HEK293 (cell line): ENCODE measurements around the gene MUC4.

Experiments used
- CTCF ChIA-PET: fragments of 350-600 bp; formaldehyde crosslinking; extraction: SDS; loops from one replicate; lab custom pipeline; 2021; ENCODE audit warnings: antibody characterized with exemption; lab: Yijun Ruan, JAX
- POLR2A ChIA-PET: fragments of 300-600 bp; formaldehyde crosslinking; extraction: SDS; loops from one replicate; lab custom pipeline; 2020; ENCODE audit warnings: antibody characterized with exemption, inconsistent platforms; lab: Yijun Ruan, JAX
- H3K27ac ChIP-seq: fragments of 200-500 bp; sonication (Bioruptor generic); 2 replicates; pipeline ENCODE4 v1.5.1; 2014; ENCODE audit warnings: low read depth, low read length, control low read depth, inconsistent platforms; ENCODE audit errors: extremely low read depth
- H3K36me3 ChIP-seq, 2 experiments: fragments of 200-500 bp in 1 of 2; sonication (Bioruptor generic) in 1 of 2; 1 replicate in 1 of 2; 2 replicates in 1 of 2; pipeline ENCODE4 v1.5.1; 2014 to 2017; ENCODE audit warnings: inconsistent platforms in 2 of 2, low read length in 2 of 2; ENCODE audit not compliant: control insufficient read depth in 2 of 2, insufficient read depth in 1 of 2
- H3K4me1 ChIP-seq: fragments of 200-500 bp; sonication (Bioruptor generic); 2 replicates; pipeline ENCODE4 v1.5.1; 2014; ENCODE audit warnings: mild to moderate bottlenecking, low read length, inconsistent platforms; ENCODE audit not compliant: control insufficient read depth, insufficient read depth
- H3K4me3 ChIP-seq: 2 replicates; pipeline ENCODE4 v1.5.1; 2011; ENCODE audit warnings: low read depth, mild to moderate bottlenecking, control low read depth, low read length, moderate library complexity
- H3K9me3 ChIP-seq: fragments of 200-500 bp; sonication (Bioruptor generic); 2 replicates; pipeline ENCODE4 v1.5.1; 2014; ENCODE audit warnings: low read depth, low read length, inconsistent platforms; ENCODE audit not compliant: control insufficient read depth, insufficient read depth
- BCL11A ChIP-seq: fragments of 450-650 bp; formaldehyde crosslinking; IDR thresholded peaks from 2 replicates; pipeline ENCODE4 v1.5.1; 2016; ENCODE audit warnings: low read depth, missing biosample characterization, missing genetic modification characterization
- CTCF ChIP-seq: fragments of 450-650 bp; formaldehyde crosslinking; IDR thresholded peaks from 2 replicates; pipeline ENCODE4 v1.5.1; 2016; ENCODE audit warnings: missing biosample characterization, missing genetic modification characterization
- GLIS1 ChIP-seq: fragments of 450-650 bp; formaldehyde crosslinking; IDR thresholded peaks from 2 replicates; pipeline ENCODE4 v1.5.1; 2016; ENCODE audit warnings: missing biosample characterization, missing genetic modification characterization
- HOXA7 ChIP-seq: sonication (generic); formaldehyde crosslinking; IDR thresholded peaks from 2 replicates; pipeline ENCODE4 v1.8.1; 2022; ENCODE audit warnings: missing genetic modification reagents, borderline replicate concordance
- IKZF3 ChIP-seq: fragments of 450-650 bp; IDR thresholded peaks from 2 replicates; pipeline ENCODE4 v1.5.0; 2018; ENCODE audit warnings: missing biosample characterization, mild to moderate bottlenecking, missing genetic modification characterization, moderate library complexity
- SP2 ChIP-seq: fragments of 450-650 bp; formaldehyde crosslinking; IDR thresholded peaks from 2 replicates; pipeline ENCODE4 v1.5.1; 2016; ENCODE audit warnings: missing biosample characterization, missing genetic modification characterization
- ZBTB1 ChIP-seq: fragments of 450-650 bp; formaldehyde crosslinking; IDR thresholded peaks from 2 replicates; pipeline ENCODE4 v1.5.1; 2016; ENCODE audit warnings: missing biosample characterization, missing genetic modification characterization
- ZBTB17 ChIP-seq: fragments of 450-650 bp; formaldehyde crosslinking; IDR thresholded peaks from 2 replicates; pipeline ENCODE4 v1.5.1; 2016; ENCODE audit warnings: missing biosample characterization, missing genetic modification characterization
- ZBTB26 ChIP-seq: fragments of 450-650 bp; formaldehyde crosslinking; optimal IDR thresholded peaks from 2 replicates; pipeline ENCODE3; 2016; ENCODE audit warnings: missing biosample characterization, mild to moderate bottlenecking, missing genetic modification characterization
- ZNF10 ChIP-seq: fragments of 450-650 bp; formaldehyde crosslinking; IDR thresholded peaks from 2 replicates; pipeline ENCODE4 v1.5.1; 2017; ENCODE audit warnings: missing biosample characterization, missing genetic modification characterization
- ZNF132 ChIP-seq: fragments of 450-650 bp; formaldehyde crosslinking; IDR thresholded peaks from 2 replicates; pipeline ENCODE4 v1.5.1; 2017; ENCODE audit warnings: missing biosample characterization, missing genetic modification characterization, borderline replicate concordance
- ZNF140 ChIP-seq: fragments of 450-650 bp; formaldehyde crosslinking; IDR thresholded peaks from 2 replicates; pipeline ENCODE4 v1.5.1; 2016; ENCODE audit warnings: missing biosample characterization, missing genetic modification characterization
- ZNF155 ChIP-seq: fragments of 450-650 bp; formaldehyde crosslinking; IDR thresholded peaks from 2 replicates; pipeline ENCODE4 v1.5.1; 2016; ENCODE audit warnings: missing biosample characterization, missing genetic modification characterization
- ZNF169 ChIP-seq: fragments of 450-650 bp; formaldehyde crosslinking; IDR thresholded peaks from 2 replicates; pipeline ENCODE4 v1.5.1; 2016; ENCODE audit warnings: missing biosample characterization, missing genetic modification characterization
- ZNF174 ChIP-seq: fragments of 450-650 bp; formaldehyde crosslinking; IDR thresholded peaks from 2 replicates; pipeline ENCODE4 v1.5.0; 2017; ENCODE audit warnings: missing biosample characterization, mild to moderate bottlenecking, missing genetic modification characterization
- ZNF184 ChIP-seq: fragments of 450-650 bp; IDR thresholded peaks from 2 replicates; pipeline ENCODE4 v1.5.1; 2018; ENCODE audit warnings: missing biosample characterization, mild to moderate bottlenecking, missing genetic modification characterization
- ZNF2 ChIP-seq: fragments of 450-650 bp; formaldehyde crosslinking; IDR thresholded peaks from 2 replicates; pipeline ENCODE4 v1.5.1; 2016; ENCODE audit warnings: missing biosample characterization, missing genetic modification characterization
- ZNF416 ChIP-seq: fragments of 450-650 bp; formaldehyde crosslinking; IDR thresholded peaks from 2 replicates; pipeline ENCODE4 v1.5.1; 2016; ENCODE audit warnings: missing biosample characterization, missing genetic modification characterization
- ZNF433 ChIP-seq: fragments of 450-650 bp; formaldehyde crosslinking; IDR thresholded peaks from 2 replicates; pipeline ENCODE4 v1.5.1; 2016; ENCODE audit warnings: missing biosample characterization, missing genetic modification characterization, low read depth
- ZNF514 ChIP-seq: fragments of 450-650 bp; formaldehyde crosslinking; IDR thresholded peaks from 2 replicates; pipeline ENCODE4 v1.5.1; 2016; ENCODE audit warnings: missing biosample characterization, missing genetic modification characterization
- ZNF529 ChIP-seq: fragments of 450-650 bp; formaldehyde crosslinking; IDR thresholded peaks from 2 replicates; pipeline ENCODE4 v1.5.1; 2017; ENCODE audit warnings: missing genetic modification characterization, missing biosample characterization; ENCODE audit not compliant: insufficient replicate concordance
- ZNF555 ChIP-seq: fragments of 450-650 bp; formaldehyde crosslinking; conservative IDR thresholded peaks from 2 replicates; pipeline ENCODE4 v1.5.1; 2017; ENCODE audit warnings: missing biosample characterization, mild to moderate bottlenecking, missing genetic modification characterization, inconsistent platforms
- ZNF585B ChIP-seq: fragments of 450-650 bp; formaldehyde crosslinking; IDR thresholded peaks from 2 replicates; pipeline ENCODE4 v1.5.1; 2016; ENCODE audit warnings: missing biosample characterization, missing genetic modification characterization
- ZNF692 ChIP-seq: fragments of 450-650 bp; formaldehyde crosslinking; IDR thresholded peaks from 2 replicates; pipeline ENCODE4 v1.5.1; 2016; ENCODE audit warnings: missing biosample characterization, missing genetic modification characterization
- ZNF707 ChIP-seq: fragments of 450-650 bp; formaldehyde crosslinking; IDR thresholded peaks from 2 replicates; pipeline ENCODE4 v1.5.1; 2016; ENCODE audit warnings: missing biosample characterization, missing genetic modification characterization
- ZNF768 ChIP-seq: fragments of 450-650 bp; formaldehyde crosslinking; IDR thresholded peaks from 2 replicates; pipeline ENCODE4 v1.5.1; 2018; ENCODE audit warnings: missing biosample characterization, mild to moderate bottlenecking, missing genetic modification characterization
- ZNF830 ChIP-seq: fragments of 450-650 bp; IDR thresholded peaks from 2 replicates; pipeline ENCODE4 v1.5.0; 2018; ENCODE audit warnings: missing biosample characterization, missing genetic modification characterization, low read depth, mild to moderate bottlenecking, moderate library complexity
- ZNF837 ChIP-seq: fragments of 450-650 bp; formaldehyde crosslinking; IDR thresholded peaks from 2 replicates; pipeline ENCODE4 v1.5.1; 2016; ENCODE audit warnings: missing biosample characterization, missing genetic modification characterization
- ZSCAN23 ChIP-seq: fragments of 450-650 bp; formaldehyde crosslinking; IDR thresholded peaks from 2 replicates; pipeline ENCODE4 v1.5.1; 2016; ENCODE audit warnings: missing biosample characterization, missing genetic modification characterization
- TF ChIP-seq, protein P1 (sequence below): fragments of 450-650 bp; formaldehyde crosslinking; IDR thresholded peaks from 2 replicates; pipeline ENCODE4 v1.5.1; 2017; ENCODE audit warnings: missing biosample characterization, missing genetic modification characterization
- TF ChIP-seq, protein P2 (sequence below): fragments of 450-650 bp; formaldehyde crosslinking; IDR thresholded peaks from 2 replicates; pipeline ENCODE4 v1.5.1; 2016; ENCODE audit warnings: missing biosample characterization, missing genetic modification characterization

The MUC4 gene

DNA sequence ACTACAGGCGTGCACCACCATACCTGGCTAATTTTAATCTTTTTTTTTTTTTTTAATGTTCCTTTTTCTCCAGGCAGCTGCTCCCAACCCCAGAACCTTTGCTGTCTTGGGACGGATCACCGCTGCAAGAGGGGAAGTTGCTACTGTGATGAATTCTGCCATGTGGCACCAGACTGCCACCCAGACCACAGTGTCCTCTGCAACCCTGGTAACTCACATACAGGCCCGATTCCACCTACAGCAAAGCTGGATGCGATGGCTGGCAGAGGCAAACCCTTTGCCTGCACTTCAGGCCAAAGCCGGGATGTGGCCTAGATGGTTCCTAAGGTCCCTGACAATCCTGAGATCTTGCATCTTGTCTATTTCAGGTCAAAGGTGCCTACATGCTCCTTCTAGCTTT, 103.7 kb downstream of the MUC4 start (continued):
- no peak for TF ChIP-seq ZNF692
- TF ChIP-seq, all 188 proteins: peak for 0

GRCh38 chr3:195705081-195705991, 106.4 kb downstream of the MUC4 start:
- H3K4me3 ChIP-seq: no peak overlapping the region
- CTCF ChIA-PET: no interaction called here
- POLR2A ChIA-PET: no interaction called here

DNA sequence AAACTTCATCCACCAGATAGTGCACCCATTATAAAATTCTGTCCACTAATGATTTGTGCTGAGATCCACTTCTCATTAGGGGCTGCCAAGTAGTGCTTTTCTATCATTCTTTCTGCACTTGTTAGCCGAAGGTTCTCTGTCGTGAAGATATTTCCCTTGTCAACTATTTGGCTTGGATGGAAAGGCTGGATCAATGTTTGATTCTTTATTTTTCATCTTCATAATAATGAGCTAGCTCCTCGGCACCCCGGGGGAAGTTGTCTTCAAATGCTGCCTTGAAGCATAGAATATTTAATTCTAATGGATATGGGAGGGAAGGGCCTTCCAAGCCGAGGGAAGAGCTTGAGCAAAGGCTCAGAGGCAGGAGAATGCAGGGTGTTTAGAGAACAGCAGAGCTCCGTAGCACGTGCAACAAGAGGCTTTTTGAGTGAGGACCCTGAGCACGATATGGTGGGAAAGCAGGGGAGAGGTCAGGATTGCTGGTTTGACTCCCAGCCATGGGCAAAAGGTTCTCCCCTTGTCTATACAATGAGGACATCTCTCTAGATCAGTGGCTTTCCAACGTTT, 107.2 kb downstream of the MUC4 start:
- peaks cover 0 to 5% of the 10 kb centered on the region in 2 experiments; a peak in 1 of 3 replicates for H3K36me3 ChIP-seq
- POLR2A ChIA-PET: no interaction called here
- H3K4me3 ChIP-seq: no peak overlapping the region
- no peak overlapping the region for H3K27ac ChIP-seq
- H3K9me3 ChIP-seq: no peaks in the 10 kb centered on the region
- H3K4me1 ChIP-seq: no peaks in the 10 kb centered on the region
- CTCF ChIA-PET: interaction anchor here (0.7 kb wide), 1 partner anchor 369 kb away, joined by 3 read pairs; no protein-coding TSS in a partner anchor
- TF ChIP-seq ZNF2 (tag by site-specific recombination): no peak
- TF ChIP-seq ZNF174 (tag by site-specific recombination): no peak
- TF ChIP-seq IKZF3 (tag by site-specific recombination): no peak
- TF ChIP-seq SP2 (tag by site-specific recombination): no peak
- no peak for TF ChIP-seq ZNF10
- no peak for TF ChIP-seq ZNF555 (tag by site-specific recombination)
- TF ChIP-seq ZBTB17: no peak
- TF ChIP-seq ZNF514 (tag by site-specific recombination): no peak
- no peak for TF ChIP-seq ZNF837 (tag by site-specific recombination)
- TF ChIP-seq ZNF416 (tag by site-specific recombination): no peak
- no peak for TF ChIP-seq ZNF169
- TF ChIP-seq CTCF: no peak
- TF ChIP-seq BCL11A (tag by site-specific recombination): no peak
- TF ChIP-seq ZBTB26 (tag by site-specific recombination): no peak
- TF ChIP-seq ZNF768 (tag by site-specific recombination): no peak

More at GRCh38 chr3:195705081-195705991, 106.4 kb downstream of the MUC4 start:
- H3K4me1 ChIP-seq: no peaks in the 10 kb centered on the region
- TF ChIP-seq ZNF707 (tag by site-specific recombination) (no peak), ZNF830 (tag by site-specific recombination) (no peak), ZSCAN23 (tag by site-specific recombination) (no peak), ZNF155 (tag by site-specific recombination) (no peak), ZNF433 (tag by site-specific recombination) (no peak), ZNF529 (tag by site-specific recombination) (no peak), ZBTB1 (tag by site-specific recombination) (no peak), ZNF140 (tag by site-specific recombination) (no peak), ZNF585B (tag by site-specific recombination) (no peak), GLIS1 (tag by site-specific recombination) (no peak), ZNF169 (no peak), ZNF132 (tag by site-specific recombination) (no peak), ZNF416 (tag by site-specific recombination) (no peak), ZNF184 (no peak), HOXA7 (CRISPR knock-in tag) (no peak), ZNF174 (tag by site-specific recombination) (no peak)
- TF ChIP-seq, protein P1, sequence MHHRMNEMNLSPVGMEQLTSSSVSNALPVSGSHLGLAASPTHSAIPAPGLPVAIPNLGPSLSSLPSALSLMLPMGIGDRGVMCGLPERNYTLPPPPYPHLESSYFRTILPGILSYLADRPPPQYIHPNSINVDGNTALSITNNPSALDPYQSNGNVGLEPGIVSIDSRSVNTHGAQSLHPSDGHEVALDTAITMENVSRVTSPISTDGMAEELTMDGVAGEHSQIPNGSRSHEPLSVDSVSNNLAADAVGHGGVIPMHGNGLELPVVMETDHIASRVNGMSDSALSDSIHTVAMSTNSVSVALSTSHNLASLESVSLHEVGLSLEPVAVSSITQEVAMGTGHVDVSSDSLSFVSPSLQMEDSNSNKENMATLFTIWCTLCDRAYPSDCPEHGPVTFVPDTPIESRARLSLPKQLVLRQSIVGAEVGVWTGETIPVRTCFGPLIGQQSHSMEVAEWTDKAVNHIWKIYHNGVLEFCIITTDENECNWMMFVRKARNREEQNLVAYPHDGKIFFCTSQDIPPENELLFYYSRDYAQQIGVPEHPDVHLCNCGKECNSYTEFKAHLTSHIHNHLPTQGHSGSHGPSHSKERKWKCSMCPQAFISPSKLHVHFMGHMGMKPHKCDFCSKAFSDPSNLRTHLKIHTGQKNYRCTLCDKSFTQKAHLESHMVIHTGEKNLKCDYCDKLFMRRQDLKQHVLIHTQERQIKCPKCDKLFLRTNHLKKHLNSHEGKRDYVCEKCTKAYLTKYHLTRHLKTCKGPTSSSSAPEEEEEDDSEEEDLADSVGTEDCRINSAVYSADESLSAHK: no peak
- TF ChIP-seq, protein P2, sequence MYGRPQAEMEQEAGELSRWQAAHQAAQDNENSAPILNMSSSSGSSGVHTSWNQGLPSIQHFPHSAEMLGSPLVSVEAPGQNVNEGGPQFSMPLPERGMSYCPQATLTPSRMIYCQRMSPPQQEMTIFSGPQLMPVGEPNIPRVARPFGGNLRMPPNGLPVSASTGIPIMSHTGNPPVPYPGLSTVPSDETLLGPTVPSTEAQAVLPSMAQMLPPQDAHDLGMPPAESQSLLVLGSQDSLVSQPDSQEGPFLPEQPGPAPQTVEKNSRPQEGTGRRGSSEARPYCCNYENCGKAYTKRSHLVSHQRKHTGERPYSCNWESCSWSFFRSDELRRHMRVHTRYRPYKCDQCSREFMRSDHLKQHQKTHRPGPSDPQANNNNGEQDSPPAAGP (tag by site-specific recombination): no peak
- H3K27ac ChIP-seq: no peak overlapping the region
- no peaks in the 10 kb centered on the region for H3K36me3 ChIP-seq
- H3K9me3 ChIP-seq: no peaks in the 10 kb centered on the region
